IMR-90 (cell line): Measurements from ENCODE around the gene ORC4. TPM values are rescaled to one million over a fixed set of nuclear protein-coding genes. Genes with fewer than 3 reads are reported as not detected.

Experiments
- ATAC-seq: fragments of 200-7000 bp; cut with Tn5 transposase; 2 replicates; pipeline ENCODE4 v1.9.1; 2020; ENCODE audit warnings: low read depth, mild to moderate bottlenecking, moderate library complexity
- BruUV-seq: library from RNA; stranded (reverse); fragments of 400-500 nt; replicated peaks from 2 replicates; lab custom pipeline; 2021; lab: Mats Ljungman, UMichigan
- CTCF ChIA-PET: fragments of 300-600 bp; formaldehyde crosslinking; extraction: SDS; loops from one replicate; lab custom pipeline; 2021; ENCODE audit warnings: antibody characterized with exemption; lab: Yijun Ruan, JAX
- POLR2A ChIA-PET: fragments of 300-600 bp; sonication (Branson Sonifier 250); formaldehyde crosslinking; loops from one replicate; lab custom pipeline; 2022; ENCODE audit warnings: antibody characterized with exemption; ENCODE audit not compliant: unreplicated experiment; lab: Charles Lee
- DNase-seq: peaks from one replicate; pipeline ENCODE4 v3.0.0; 2013
- H2AFZ ChIP-seq: replicated peaks from 2 replicates; pipeline ENCODE3; 2013; ENCODE audit warnings: low read length, mild to moderate bottlenecking; ENCODE audit not compliant: poor library complexity
- H2AK5ac ChIP-seq: 2 replicates; pipeline ENCODE4 v1.6.1; 2013; ENCODE audit warnings: low read depth, low read length, inconsistent platforms
- H2AK9ac ChIP-seq: replicated peaks from 2 replicates; pipeline ENCODE3; 2013; ENCODE audit warnings: mild to moderate bottlenecking, low read depth, low read length, moderate library complexity; ENCODE audit not compliant: poor library complexity
- H2BK120ac ChIP-seq: 2 replicates; pipeline ENCODE4 v1.6.1; 2013; ENCODE audit warnings: low read depth, low read length, inconsistent platforms
- H2BK15ac ChIP-seq: 3 replicates; pipeline ENCODE4 v1.6.1; 2013; ENCODE audit warnings: low read depth, low read length, inconsistent platforms
- H2BK20ac ChIP-seq: 2 replicates; pipeline ENCODE4 v1.6.1; 2013; ENCODE audit warnings: low read depth, mild to moderate bottlenecking, inconsistent platforms, low read length, moderate library complexity
- H2BK5ac ChIP-seq: 2 replicates; pipeline ENCODE4 v1.6.1; 2013; ENCODE audit warnings: mild to moderate bottlenecking, low read depth, low read length, inconsistent platforms; ENCODE audit not compliant: poor library complexity, severe bottlenecking
- H3K14ac ChIP-seq: replicated peaks from 2 replicates; pipeline ENCODE4 v1.6.1; 2013; ENCODE audit warnings: low read depth, low read length, inconsistent platforms
- H3K18ac ChIP-seq: 2 replicates; pipeline ENCODE4 v1.6.1; 2013; ENCODE audit warnings: low read depth, low read length, control low read depth
- H3K23ac ChIP-seq: 2 replicates; pipeline ENCODE4 v1.6.1; 2013; ENCODE audit warnings: low read depth, low read length, inconsistent platforms
- H3K27ac ChIP-seq: 2 replicates; pipeline ENCODE4 v1.5.1; 2013; ENCODE audit warnings: mild to moderate bottlenecking, control low read depth, low read length; ENCODE audit not compliant: insufficient read depth
- H3K27me3 ChIP-seq: 2 replicates; pipeline ENCODE4 v1.6.1; 2013; ENCODE audit warnings: low read length; ENCODE audit not compliant: control insufficient read depth, insufficient read depth
- H3K36me3 ChIP-seq: 2 replicates; pipeline ENCODE4 v1.6.1; 2013; ENCODE audit warnings: low read length, mixed read lengths; ENCODE audit not compliant: control insufficient read depth, insufficient read depth
- H3K4ac ChIP-seq: 2 replicates; pipeline ENCODE4 v1.6.1; 2013; ENCODE audit warnings: low read depth, low read length, inconsistent platforms
- H3K4me1 ChIP-seq: 2 replicates; pipeline ENCODE4 v1.6.1; 2013; ENCODE audit warnings: low read length, mixed read lengths; ENCODE audit not compliant: control insufficient read depth, insufficient read depth
- H3K4me2 ChIP-seq: 2 replicates; pipeline ENCODE4 v1.6.1; 2013; ENCODE audit warnings: low read depth, mild to moderate bottlenecking, control low read depth, low read length, moderate library complexity
- H3K4me3 ChIP-seq: 2 replicates; pipeline ENCODE4 v1.5.1; 2013; ENCODE audit warnings: low read depth, mild to moderate bottlenecking, control low read depth, low read length, moderate library complexity; ENCODE audit not compliant: insufficient read depth
- H3K56ac ChIP-seq: 2 replicates; pipeline ENCODE4 v1.6.1; 2013; ENCODE audit warnings: low read length, inconsistent platforms; ENCODE audit not compliant: insufficient read depth; ENCODE audit errors: extremely low read depth
- H3K79me1 ChIP-seq, 2 experiments: 2 replicates each; pipeline ENCODE4 v1.6.1; 2013; ENCODE audit warnings: low read length in 2 of 2, inconsistent platforms in 1 of 2, low read depth in 1 of 2
- H3K9ac ChIP-seq: 2 replicates; pipeline ENCODE4 v1.6.1; 2013; ENCODE audit warnings: low read depth, low read length, control low read depth
- H3K9me1 ChIP-seq: 2 replicates; pipeline ENCODE4 v1.6.1; 2013; ENCODE audit warnings: low read length, inconsistent platforms; ENCODE audit not compliant: insufficient read depth
- H3K9me3 ChIP-seq: 2 replicates; pipeline ENCODE4 v1.6.1; 2013; ENCODE audit warnings: low read length; ENCODE audit not compliant: control insufficient read depth, insufficient read depth
- H4K20me1 ChIP-seq: 2 replicates; pipeline ENCODE4 v1.6.1; 2013; ENCODE audit warnings: low read length, inconsistent platforms; ENCODE audit not compliant: insufficient read depth
- H4K5ac ChIP-seq: 2 replicates; pipeline ENCODE4 v1.6.1; 2013; ENCODE audit warnings: mild to moderate bottlenecking, low read depth, low read length, control low read depth
- H4K8ac ChIP-seq, 2 experiments: 2 replicates each; pipeline ENCODE4 v1.6.1; 2013; ENCODE audit warnings: low read depth in 2 of 2, low read length in 2 of 2, control low read depth in 1 of 2, inconsistent platforms in 1 of 2
- H4K91ac ChIP-seq: 2 replicates; pipeline ENCODE4 v1.6.1; 2013; ENCODE audit warnings: low read depth, low read length, inconsistent platforms; ENCODE audit not compliant: insufficient read depth
- BHLHE40 ChIP-seq: fragments of 150-350 bp; IDR thresholded peaks from 2 replicates; pipeline ENCODE4 v1.6.1; 2016; ENCODE audit warnings: mild to moderate bottlenecking, low read depth, low read length
- CEBPB ChIP-seq: IDR thresholded peaks from 2 replicates; pipeline ENCODE4 v1.6.1; 2012; ENCODE audit warnings: low read depth, low read length, improper control_type of control experiment
- CHD1 ChIP-seq: IDR thresholded peaks from 2 replicates; pipeline ENCODE4 v1.6.1; 2012; ENCODE audit warnings: low read depth, low read length, improper control_type of control experiment
- CTCF ChIP-seq: conservative IDR thresholded peaks from 2 replicates; pipeline ENCODE4 v1.5.1; 2012; ENCODE audit warnings: mild to moderate bottlenecking, low read depth, low read length, improper control_type of control experiment
- FOS ChIP-seq: fragments of 150-350 bp; IDR thresholded peaks from 2 replicates; pipeline ENCODE4 v1.6.1; 2016; ENCODE audit warnings: low read depth, low read length
- MAFK ChIP-seq: IDR thresholded peaks from 2 replicates; pipeline ENCODE4 v1.6.1; 2012; ENCODE audit warnings: low read depth, low read length, improper control_type of control experiment
- MAZ ChIP-seq: IDR thresholded peaks from 2 replicates; pipeline ENCODE4 v1.6.1; 2012; ENCODE audit warnings: low read depth, mild to moderate bottlenecking, low read length, improper control_type of control experiment, moderate library complexity, borderline replicate concordance
- MXI1 ChIP-seq: IDR thresholded peaks from 2 replicates; pipeline ENCODE4 v1.6.1; 2012; ENCODE audit warnings: low read depth, mild to moderate bottlenecking, low read length, moderate library complexity, borderline replicate concordance
- NFE2L2 ChIP-seq: fragments of 150-350 bp; IDR thresholded peaks from 2 replicates; pipeline ENCODE4 v1.6.1; 2016; ENCODE audit warnings: low read depth, mild to moderate bottlenecking, low read length
- POLR2A ChIP-seq: IDR thresholded peaks from 2 replicates; pipeline ENCODE4 v1.6.1; 2012; ENCODE audit warnings: mild to moderate bottlenecking, low read depth, low read length
- RAD21 ChIP-seq: IDR thresholded peaks from 2 replicates; pipeline ENCODE4 v1.6.1; 2012; ENCODE audit warnings: low read length, improper control_type of control experiment
- RCOR1 ChIP-seq: IDR thresholded peaks from 2 replicates; pipeline ENCODE4 v1.6.1; 2012; ENCODE audit warnings: mild to moderate bottlenecking, low read length, improper control_type of control experiment; ENCODE audit not compliant: insufficient replicate concordance
- RFX5 ChIP-seq: IDR thresholded peaks from 2 replicates; pipeline ENCODE4 v1.8.0; 2012; ENCODE audit warnings: low read depth, mild to moderate bottlenecking, low read length, moderate library complexity
- SMC3 ChIP-seq: fragments of 150-350 bp; IDR thresholded peaks from 2 replicates; pipeline ENCODE4 v1.6.1; 2016; ENCODE audit warnings: low read depth, mild to moderate bottlenecking, antibody characterized with exemption, low read length, moderate library complexity
- USF2 ChIP-seq: fragments of 150-350 bp; IDR thresholded peaks from 2 replicates; pipeline ENCODE4 v1.6.1; 2017; ENCODE audit warnings: mild to moderate bottlenecking, antibody characterized with exemption, low read length, low read depth
- WGBS, 2 experiments: methylation state at CpG; one replicate each; pipeline versions ENCODE4 v1.1.5 to v1.1.7; 2013; ENCODE audit warnings: missing lambda C conversion rate in 2 of 2; ENCODE audit not compliant: insufficient read length in 1 of 2; ENCODE audit errors: extremely low coverage in 2 of 2; 5-methylcytosine and 5-hydroxymethylcytosine counted together
- dilution Hi-C: fragments of 300-500 bp; cut with HindIII; formaldehyde crosslinking; loops from one replicate; pipeline ENCODE4 v1.14.3; 2018; ENCODE audit warnings: low sequenced_read_pairs; ENCODE audit not compliant: unreplicated experiment
- in situ Hi-C: fragments of 300-500 bp; cut with MboI; formaldehyde crosslinking; loops from 3 replicates; pipeline ENCODE4 v1.14.3; 2019; ENCODE audit warnings: low sequenced_read_pairs, inconsistent platforms, mixed read lengths
- intact Hi-C: fragments of 100-400 bp; cut with micrococcal nuclease; formaldehyde crosslinking; loops from 2 replicates; pipeline ENCODE4 v1.10.0; 2022
- polyA plus RNA-seq, 3 experiments: library from polyadenylated mRNA; depleted of rRNA; stranded (reverse); fragments of >200 nt; gene quantifications; 2 replicates each; pipeline ENCODE4 v1.2.3, GENCODE V29; 2012; ENCODE audit warnings: low replicate concordance in 1 of 3
- total RNA-seq: library from RNA; depleted of rRNA; stranded (reverse); fragments of >200 nt; gene quantifications from 2 replicates; pipeline ENCODE4 v1.2.3, GENCODE V29; 2012
- TF ChIP-seq, protein P1 (sequence below): fragments of 150-350 bp; IDR thresholded peaks from 2 replicates; pipeline ENCODE4 v1.6.1; 2016; ENCODE audit warnings: low read depth, mild to moderate bottlenecking, low read length, moderate library complexity, borderline replicate concordance

ORC4 gene
- total and polyA plus RNA-seq, 2 of the 4 experiments (the other 2 are of a cell fraction) = 20.6 to 23.5 TPM

- H3K9me1 ChIP-seq = no peaks in the 10 kb centered on the region
- H4K5ac ChIP-seq = no peak overlapping the region
- no peak for ATAC-seq
- no peak overlapping the region for H3K4me3 ChIP-seq
- WGBS, 2 experiments = no CpG with 5 or more reads among the region's 1 CpG
- H3K9ac ChIP-seq = no peak overlapping the region
- H3K4me1 ChIP-seq = no peaks in the 10 kb centered on the region
- intact Hi-C loops (no loop called here), in situ Hi-C loops (no loop called here), dilution Hi-C loops (no loop called here)
- H4K8ac ChIP-seq = no peak overlapping the region
- H2AFZ ChIP-seq = no peak overlapping the region
- no peak overlapping the region for H3K4me2 ChIP-seq
- no peaks in the 10 kb centered on the region for H3K27me3 ChIP-seq
- H3K27ac ChIP-seq = no peak overlapping the region
- no peaks in the 10 kb centered on the region for H4K20me1 ChIP-seq
- peaks cover 3% of the 10 kb centered on the region; the same call in 1 of the 2 replicates for H3K36me3 ChIP-seq
- no peak overlapping the region for H2BK20ac ChIP-seq
- no peaks in the 10 kb centered on the region for H3K79me1 ChIP-seq
- DNase-seq = no peak
- CTCF ChIA-PET = no interaction called here
- H2BK5ac ChIP-seq = no peak overlapping the region
- H2AK9ac ChIP-seq = no peak overlapping the region
- H3K14ac ChIP-seq = no peak overlapping the region
- BruUV-seq = no TSS peak
- H3K56ac ChIP-seq = no peak overlapping the region
- no peak overlapping the region for H4K91ac ChIP-seq
- H2BK15ac ChIP-seq = no peak overlapping the region
- H3K9me3 ChIP-seq = no peaks in the 10 kb centered on the region
- H3K23ac ChIP-seq = no peak overlapping the region
- H2BK120ac ChIP-seq = no peak overlapping the region
- POLR2A ChIA-PET = no interaction called here
- H2AK5ac ChIP-seq = no peak overlapping the region
- H3K4ac ChIP-seq = no peak overlapping the region
- TF ChIP-seq, protein P1, sequence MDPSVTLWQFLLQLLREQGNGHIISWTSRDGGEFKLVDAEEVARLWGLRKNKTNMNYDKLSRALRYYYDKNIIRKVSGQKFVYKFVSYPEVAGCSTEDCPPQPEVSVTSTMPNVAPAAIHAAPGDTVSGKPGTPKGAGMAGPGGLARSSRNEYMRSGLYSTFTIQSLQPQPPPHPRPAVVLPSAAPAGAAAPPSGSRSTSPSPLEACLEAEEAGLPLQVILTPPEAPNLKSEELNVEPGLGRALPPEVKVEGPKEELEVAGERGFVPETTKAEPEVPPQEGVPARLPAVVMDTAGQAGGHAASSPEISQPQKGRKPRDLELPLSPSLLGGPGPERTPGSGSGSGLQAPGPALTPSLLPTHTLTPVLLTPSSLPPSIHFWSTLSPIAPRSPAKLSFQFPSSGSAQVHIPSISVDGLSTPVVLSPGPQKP = no peak
- TF ChIP-seq MAFK (no peak), BHLHE40 (no peak), RFX5 (no peak), CTCF (no peak), MAZ (no peak), SMC3 (no peak), USF2 (no peak), POLR2A (no peak), FOS (no peak), NFE2L2 (no peak), CEBPB (no peak), RAD21 (no peak), CHD1 (no peak), RCOR1 (no peak), MXI1 (no peak)
- H3K18ac ChIP-seq = no peak overlapping the region
These were observed 81.2 kb downstream of the ORC4 start for GRCh38 chr2:147939313-147939712.
